NT2/D1 (cell line): ENCODE measurements around the gene MPST.

Source experiments
- DNase-seq: peaks from one replicate; pipeline ENCODE4 v3.0.0-alpha.2; 2011; ENCODE audit warnings: low read depth, low spot score
- H3K27me3 ChIP-seq: 2 replicates; pipeline ENCODE4 v1.6.0; 2011; ENCODE audit warnings: mild to moderate bottlenecking; ENCODE audit not compliant: insufficient read length, insufficient read depth
- H3K36me3 ChIP-seq: 2 replicates; pipeline ENCODE4 v1.6.1; 2011; ENCODE audit warnings: mild to moderate bottlenecking, low read length, mixed read lengths; ENCODE audit not compliant: insufficient read depth, insufficient read length
- H3K4me1 ChIP-seq: 2 replicates; pipeline ENCODE4 v1.5.1; 2011; ENCODE audit not compliant: insufficient read depth, insufficient read length
- H3K4me3 ChIP-seq: 2 replicates; pipeline ENCODE4 v1.5.1; 2011; ENCODE audit warnings: low read depth; ENCODE audit not compliant: insufficient read length
- H3K9ac ChIP-seq: 2 replicates; pipeline ENCODE4 v1.6.0; 2011; ENCODE audit warnings: low read depth; ENCODE audit not compliant: insufficient read length
- H3K9me3 ChIP-seq: 2 replicates; pipeline ENCODE4 v1.5.1; 2011; ENCODE audit warnings: mild to moderate bottlenecking, low read length; ENCODE audit not compliant: insufficient read depth
- SUZ12 ChIP-seq: IDR thresholded peaks from 2 replicates; pipeline ENCODE4 v1.6.1; 2011; ENCODE audit not compliant: insufficient read length, insufficient read depth; ENCODE audit errors: extremely low read depth
- YY1 ChIP-seq: IDR thresholded peaks from 2 replicates; pipeline ENCODE4 v1.6.1; 2011; ENCODE audit not compliant: insufficient read length, insufficient read depth
- ZNF274 ChIP-seq: IDR thresholded peaks from 2 replicates; pipeline ENCODE4 v1.6.1; 2011; ENCODE audit warnings: mild to moderate bottlenecking, low read depth, low read length

The MPST gene

GRCh38 chr22:37032535-37033460, 13.3 kb downstream of the MPST start:
- Histone ChIP-seq H3K4me1 (peaks cover 20% of the 10 kb centered on the region), H3K9ac (no peak overlapping the region), H3K36me3 (peaks cover 22% of the 10 kb centered on the region), H3K9me3 (no peaks in the 10 kb centered on the region), H3K27me3 (no peaks in the 10 kb centered on the region), H3K4me3 (no peak overlapping the region)
- TF ChIP-seq SUZ12, result no peak
- no peak for DNase-seq

- Histone ChIP-seq H3K36me3 (peaks cover 17% of the 10 kb centered on the region), H3K9me3 (no peaks in the 10 kb centered on the region), H3K4me1 (peaks cover 20% of the 10 kb centered on the region), H3K4me3 (no peak overlapping the region), H3K27me3 (no peaks in the 10 kb centered on the region), H3K9ac (peak overlapping the region; percentile 3)
- TF ChIP-seq ZNF274 (no peak), SUZ12 (no peak), YY1 (no peak)
- no peak for DNase-seq
These were observed 14.3 kb downstream of the MPST start for GRCh38 chr22:37033605-37034430.

GRCh38 chr22:37036655-37037377, 17.3 kb downstream of the MPST start:
- Histone ChIP-seq H3K9me3 (no peaks in the 10 kb centered on the region), H3K4me1 (peaks cover 10% of the 10 kb centered on the region)
- no peak for TF ChIP-seq SUZ12
- no peak for TF ChIP-seq YY1
- no peak for TF ChIP-seq ZNF274

GRCh38 chr22:37037669-37038068, 18.1 kb downstream of the MPST start:
- Histone ChIP-seq H3K36me3 (no peaks in the 10 kb centered on the region), H3K27me3 (no peaks in the 10 kb centered on the region), H3K4me3 (no peak overlapping the region), H3K9ac (no peak overlapping the region), H3K4me1 (peaks cover 8% of the 10 kb centered on the region), H3K9me3 (no peaks in the 10 kb centered on the region)
- TF ChIP-seq ZNF274, result no peak
- no peak for TF ChIP-seq YY1
- TF ChIP-seq SUZ12, result no peak
- DNase-seq, result no peak

More at GRCh38 chr22:37036655-37037377, 17.3 kb downstream of the MPST start:
- no peak overlapping the region for H3K4me3 ChIP-seq
- H3K36me3 ChIP-seq, result no peaks in the 10 kb centered on the region
- no peak overlapping the region for H3K9ac ChIP-seq
- no peak for DNase-seq
- no peaks in the 10 kb centered on the region for H3K27me3 ChIP-seq

- Histone ChIP-seq H3K4me3 (no peak overlapping the region), H3K27me3 (no peaks in the 10 kb centered on the region), H3K9me3 (no peaks in the 10 kb centered on the region), H3K36me3 (no peaks in the 10 kb centered on the region), H3K9ac (no peak overlapping the region), H3K4me1 (no peaks in the 10 kb centered on the region)
- DNase-seq, result no peak
- TF ChIP-seq ZNF274 (no peak), SUZ12 (no peak), YY1 (no peak)
These were observed 19.9 kb downstream of the MPST start for GRCh38 chr22:37039466-37039865.

GRCh38 chr22:37043209-37043827, 23.8 kb downstream of the MPST start:
- no peaks in the 10 kb centered on the region for H3K9me3 ChIP-seq
- no peak for DNase-seq
- no peak overlapping the region for H3K9ac ChIP-seq
- H3K36me3 ChIP-seq, result no peaks in the 10 kb centered on the region
- H3K27me3 ChIP-seq, result no peaks in the 10 kb centered on the region
- H3K4me3 ChIP-seq, result no peak overlapping the region
- H3K4me1 ChIP-seq, result no peaks in the 10 kb centered on the region
- TF ChIP-seq ZNF274, result no peak
- TF ChIP-seq SUZ12, result no peak
- TF ChIP-seq YY1, result no peak
